ENCODE data around the gene PEMT.

The PEMT gene

GRCh38 chr17:17484451-17484899, 107.0 kb downstream of the PEMT start:
- H3K79me2 ChIP-seq (ENCODE audit: insufficient read depth, low read length): peaks cover 38% of the 10 kb centered on the region
- TF ChIP-seq CTCF (IDR thresholded peaks at IDR 0.05; ENCODE audit: low read length) (no peak), EZH2 (IDR thresholded peaks at IDR 0.05; ENCODE audit: borderline replicate concordance, low read length) (no peak)
- no peaks in the 10 kb centered on the region for H3K9me2 ChIP-seq (ENCODE audit: low read depth, low read length)
- no peak overlapping the region for H3K9ac ChIP-seq (ENCODE audit: low read length)
- H3K4me2 ChIP-seq (ENCODE audit: low read length): no peak overlapping the region
- no peaks in the 10 kb centered on the region for H3K27me3 ChIP-seq (ENCODE audit: insufficient read depth, low read length)
- no peak overlapping the region for H3K27ac ChIP-seq (ENCODE audit: low read depth, low read length, poor library complexity, severe bottlenecking)
- no peak overlapping the region for H2AFZ ChIP-seq (ENCODE audit: low read length)
- no peaks in the 10 kb centered on the region for H3F3A ChIP-seq (ENCODE audit: insufficient read depth, low read length)
- peaks cover 15% of the 10 kb centered on the region for H3K4me1 ChIP-seq (ENCODE audit: insufficient read depth, low read length, severe bottlenecking)
- H3K4me3 ChIP-seq (ENCODE audit: low read depth, low read length, poor library complexity, severe bottlenecking): no peak overlapping the region
- peaks cover 40% of the 10 kb centered on the region; the same call in 1 of the 2 replicates for H3K36me3 ChIP-seq (ENCODE audit: insufficient read depth, low read length)
- H4K20me1 ChIP-seq (ENCODE audit: insufficient read depth, low read length): no peaks in the 10 kb centered on the region
- H3K9me3 ChIP-seq (ENCODE audit: low read length): no peaks in the 10 kb centered on the region

- no peaks in the 10 kb centered on the region for H4K20me1 ChIP-seq (ENCODE audit: insufficient read depth, low read length)
- H3K9ac ChIP-seq (ENCODE audit: low read length): no peak overlapping the region
- TF ChIP-seq EZH2 (IDR thresholded peaks at IDR 0.05; ENCODE audit: borderline replicate concordance, low read length) (no peak), CTCF (IDR thresholded peaks at IDR 0.05; ENCODE audit: low read length) (no peak)
- peaks cover 36% of the 10 kb centered on the region; the same call in 1 of the 2 replicates for H3K36me3 ChIP-seq (ENCODE audit: insufficient read depth, low read length)
- no peak overlapping the region for H2AFZ ChIP-seq (ENCODE audit: low read length)
- no peak overlapping the region for H3K27ac ChIP-seq (ENCODE audit: low read depth, low read length, poor library complexity, severe bottlenecking)
- no peaks in the 10 kb centered on the region for H3K9me2 ChIP-seq (ENCODE audit: low read depth, low read length)
- no peak overlapping the region for H3K4me3 ChIP-seq (ENCODE audit: low read depth, low read length, poor library complexity, severe bottlenecking)
- peaks cover 61% of the 10 kb centered on the region for H3K79me2 ChIP-seq (ENCODE audit: insufficient read depth, low read length)
- no peaks in the 10 kb centered on the region for H3F3A ChIP-seq (ENCODE audit: insufficient read depth, low read length)
- H3K4me2 ChIP-seq (ENCODE audit: low read length): no peak overlapping the region
- peaks cover 37% of the 10 kb centered on the region for H3K4me1 ChIP-seq (ENCODE audit: insufficient read depth, low read length, severe bottlenecking)
- no peaks in the 10 kb centered on the region for H3K9me3 ChIP-seq (ENCODE audit: low read length)
- no peaks in the 10 kb centered on the region for H3K27me3 ChIP-seq (ENCODE audit: insufficient read depth, low read length)
Observed at GRCh38 chr17:17481860-17482259, 109.6 kb downstream of the PEMT start.

- no peak for TF ChIP-seq EZH2 (IDR thresholded peaks at IDR 0.05; ENCODE audit: borderline replicate concordance, low read length)
- Histone ChIP-seq H3K9ac (ENCODE audit: low read length) (no peak overlapping the region), H3K79me2 (ENCODE audit: insufficient read depth, low read length) (peaks cover 61% of the 10 kb centered on the region), H3K27ac (ENCODE audit: low read depth, low read length, poor library complexity, severe bottlenecking) (no peak overlapping the region), H3K4me2 (ENCODE audit: low read length) (peak overlapping the region; percentile 1; the same call in 1 of the 2 replicates), H3K36me3 (ENCODE audit: insufficient read depth, low read length) (peaks cover 36% of the 10 kb centered on the region; the same call in 1 of the 2 replicates), H3K9me2 (ENCODE audit: low read depth, low read length) (no peaks in the 10 kb centered on the region), H3K4me3 (ENCODE audit: low read depth, low read length, poor library complexity, severe bottlenecking) (no peak overlapping the region), H4K20me1 (ENCODE audit: insufficient read depth, low read length) (no peaks in the 10 kb centered on the region), H3F3A (ENCODE audit: insufficient read depth, low read length) (no peaks in the 10 kb centered on the region), H2AFZ (ENCODE audit: low read length) (no peak overlapping the region), H3K27me3 (ENCODE audit: insufficient read depth, low read length) (no peaks in the 10 kb centered on the region), H3K4me1 (ENCODE audit: insufficient read depth, low read length, severe bottlenecking) (peaks cover 37% of the 10 kb centered on the region), H3K9me3 (ENCODE audit: low read length) (no peaks in the 10 kb centered on the region)
Observed at GRCh38 chr17:17480593-17481148, 110.8 kb downstream of the PEMT start.

GRCh38 chr17:17479209-17479608, 112.3 kb downstream of the PEMT start:
- Histone ChIP-seq H3K4me1 (ENCODE audit: insufficient read depth, low read length, severe bottlenecking) (peaks cover 37% of the 10 kb centered on the region), H4K20me1 (ENCODE audit: insufficient read depth, low read length) (no peaks in the 10 kb centered on the region), H3K36me3 (ENCODE audit: insufficient read depth, low read length) (peaks cover 31% of the 10 kb centered on the region; the same call in 1 of the 2 replicates), H3K4me2 (ENCODE audit: low read length) (peak overlapping the region; percentile 91), H3K9me3 (ENCODE audit: low read length) (no peaks in the 10 kb centered on the region), H3K27me3 (ENCODE audit: insufficient read depth, low read length) (no peaks in the 10 kb centered on the region), H3K4me3 (ENCODE audit: low read depth, low read length, poor library complexity, severe bottlenecking) (no peak overlapping the region), H3K79me2 (ENCODE audit: insufficient read depth, low read length) (peaks cover 57% of the 10 kb centered on the region), H2AFZ (ENCODE audit: low read length) (no peak overlapping the region), H3K27ac (ENCODE audit: low read depth, low read length, poor library complexity, severe bottlenecking) (no peak overlapping the region), H3K9ac (ENCODE audit: low read length) (no peak overlapping the region), H3F3A (ENCODE audit: insufficient read depth, low read length) (no peaks in the 10 kb centered on the region), H3K9me2 (ENCODE audit: low read depth, low read length) (no peaks in the 10 kb centered on the region)
- no peak for TF ChIP-seq EZH2 (IDR thresholded peaks at IDR 0.05; ENCODE audit: borderline replicate concordance, low read length)
- TF ChIP-seq CTCF (IDR thresholded peaks at IDR 0.05; ENCODE audit: low read length): no peak
